Measurements from ENCODE around the gene AFDN. TPM values are rescaled to one million over a fixed set of nuclear protein-coding genes. Genes with fewer than 3 reads are reported as not detected.
A peak's percentile ranks its signal among the peaks of the same experiment; 100 is the strongest.

Gene AFDN
- total and polyA plus RNA-seq, 10 of the 15 experiments (the other 5 are each of a cell fraction or from before 2014, with no cell fraction given) = 5.7 to 68.2 (median 45.1) TPM

- TF ChIP-seq WRNIP1 (IDR thresholded peaks at IDR 0.05; ENCODE audit: borderline replicate concordance, low read depth, low read length) (no peak), CHD4 (IDR thresholded peaks at IDR 0.05) (no peak), PAX5 (IDR thresholded peaks at IDR 0.05; ENCODE audit: borderline replicate concordance, low read depth, low read length) (no peak)
These were observed 29.8 kb downstream of the AFDN start (continued) for GRCh38 chr6:167856474-167856873.

GRCh38 chr6:167856999-167857660, 30.4 kb downstream of the AFDN start:
- H3K27me3 ChIP-seq (replicated peaks in 1 of 2; ENCODE audit: control insufficient read depth in 2 of 2, insufficient read depth in 2 of 2, low read length in 1 of 2) = no peaks in the 10 kb centered on the region
- peaks cover 29% of the 10 kb centered on the region for H3K79me2 ChIP-seq (ENCODE audit: control insufficient read depth, insufficient read depth, low read length)
- H4K20me1 ChIP-seq (ENCODE audit: control insufficient read depth, insufficient read depth) = no peaks in the 10 kb centered on the region
- SMC1A ChIA-PET (ENCODE audit: uncharacterized antibody, unreplicated experiment) = interaction anchor here (1.7 to 8.0 kb wide), 3 partner anchors 13 to 25 kb away, joined by 4 to 58 read pairs (median 22); no protein-coding TSS in a partner anchor
- H3K27ac ChIP-seq (ENCODE audit: control insufficient read depth, insufficient read depth) = peak overlapping the region; percentile 11; the same call in 1 of the 2 replicates
- in situ Hi-C loops (cut with MboI) (no loop called here), intact Hi-C loops (cut with micrococcal nuclease; ENCODE audit: unreplicated experiment) (no loop called here)
- H3K4me3 ChIP-seq = no peak overlapping the region
- CTCF ChIA-PET = interaction anchor here (1.0 to 1.2 kb wide), 2 partner anchors 14 to 17 kb away, joined by 3 read pairs; no protein-coding TSS in a partner anchor
- H3K9ac ChIP-seq (ENCODE audit: control insufficient read depth, insufficient read depth, low read length) = no peak overlapping the region
- no peaks in the 10 kb centered on the region for H3K36me3 ChIP-seq (ENCODE audit: control insufficient read depth in 2 of 2, insufficient read depth in 2 of 2, low read length in 1 of 2)
- H3K9me3 ChIP-seq (replicated peaks; ENCODE audit: control insufficient read depth, insufficient read depth, low read length) = no peaks in the 10 kb centered on the region
- ATAC-seq (peak; percentile 95), FAIRE-seq (no peak), DNase-seq (ENCODE audit: low read depth, low spot score) (peak; percentile 28)
- no peak overlapping the region for H3K4me2 ChIP-seq (ENCODE audit: control insufficient read depth, insufficient read depth)
- no TSS peak for BruUV-seq (replicated peaks)
- H3K4me1 ChIP-seq (ENCODE audit: control insufficient read depth, insufficient read depth, low read length) = no peaks in the 10 kb centered on the region; the same call in 1 of the 2 replicates
- no peak overlapping the region for H2AFZ ChIP-seq (ENCODE audit: control insufficient read depth, low read depth, low read length)
- RAD21 ChIA-PET (ENCODE audit: unreplicated experiment) = interaction anchor here (2.0 kb wide), 1 partner anchor 26 kb away, joined by 5 read pairs; no protein-coding TSS in a partner anchor
- POLR2A ChIA-PET = no interaction called here
- 62% methylated on average over 5 of the region's 5 CpGs for WGBS (ENCODE audit: insufficient coverage, insufficient replicate concordance, low lambda C conversion rate, missing lambda C conversion rate)
- TF ChIP-seq HCFC1 (IDR thresholded peaks at IDR 0.05; ENCODE audit: low read length) = no peak
- peak; percentile 61 for TF ChIP-seq CREM (IDR thresholded peaks at IDR 0.05; ENCODE audit: low read depth)
- TF ChIP-seq CUX1 (IDR thresholded peaks at IDR 0.05; ENCODE audit: insufficient replicate concordance, low read depth, low read length) = no peak
- TF ChIP-seq, protein P1, sequence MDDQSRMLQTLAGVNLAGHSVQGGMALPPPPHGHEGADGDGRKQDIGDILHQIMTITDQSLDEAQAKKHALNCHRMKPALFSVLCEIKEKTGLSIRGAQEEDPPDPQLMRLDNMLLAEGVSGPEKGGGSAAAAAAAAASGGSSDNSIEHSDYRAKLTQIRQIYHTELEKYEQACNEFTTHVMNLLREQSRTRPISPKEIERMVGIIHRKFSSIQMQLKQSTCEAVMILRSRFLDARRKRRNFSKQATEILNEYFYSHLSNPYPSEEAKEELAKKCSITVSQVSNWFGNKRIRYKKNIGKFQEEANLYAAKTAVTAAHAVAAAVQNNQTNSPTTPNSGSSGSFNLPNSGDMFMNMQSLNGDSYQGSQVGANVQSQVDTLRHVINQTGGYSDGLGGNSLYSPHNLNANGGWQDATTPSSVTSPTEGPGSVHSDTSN (IDR thresholded peaks at IDR 0.05; ENCODE audit: insufficient replicate concordance, low read depth, low read length) = no peak
- no peak for TF ChIP-seq SMARCA5 (IDR thresholded peaks at IDR 0.05)
- TF ChIP-seq, protein P2, sequence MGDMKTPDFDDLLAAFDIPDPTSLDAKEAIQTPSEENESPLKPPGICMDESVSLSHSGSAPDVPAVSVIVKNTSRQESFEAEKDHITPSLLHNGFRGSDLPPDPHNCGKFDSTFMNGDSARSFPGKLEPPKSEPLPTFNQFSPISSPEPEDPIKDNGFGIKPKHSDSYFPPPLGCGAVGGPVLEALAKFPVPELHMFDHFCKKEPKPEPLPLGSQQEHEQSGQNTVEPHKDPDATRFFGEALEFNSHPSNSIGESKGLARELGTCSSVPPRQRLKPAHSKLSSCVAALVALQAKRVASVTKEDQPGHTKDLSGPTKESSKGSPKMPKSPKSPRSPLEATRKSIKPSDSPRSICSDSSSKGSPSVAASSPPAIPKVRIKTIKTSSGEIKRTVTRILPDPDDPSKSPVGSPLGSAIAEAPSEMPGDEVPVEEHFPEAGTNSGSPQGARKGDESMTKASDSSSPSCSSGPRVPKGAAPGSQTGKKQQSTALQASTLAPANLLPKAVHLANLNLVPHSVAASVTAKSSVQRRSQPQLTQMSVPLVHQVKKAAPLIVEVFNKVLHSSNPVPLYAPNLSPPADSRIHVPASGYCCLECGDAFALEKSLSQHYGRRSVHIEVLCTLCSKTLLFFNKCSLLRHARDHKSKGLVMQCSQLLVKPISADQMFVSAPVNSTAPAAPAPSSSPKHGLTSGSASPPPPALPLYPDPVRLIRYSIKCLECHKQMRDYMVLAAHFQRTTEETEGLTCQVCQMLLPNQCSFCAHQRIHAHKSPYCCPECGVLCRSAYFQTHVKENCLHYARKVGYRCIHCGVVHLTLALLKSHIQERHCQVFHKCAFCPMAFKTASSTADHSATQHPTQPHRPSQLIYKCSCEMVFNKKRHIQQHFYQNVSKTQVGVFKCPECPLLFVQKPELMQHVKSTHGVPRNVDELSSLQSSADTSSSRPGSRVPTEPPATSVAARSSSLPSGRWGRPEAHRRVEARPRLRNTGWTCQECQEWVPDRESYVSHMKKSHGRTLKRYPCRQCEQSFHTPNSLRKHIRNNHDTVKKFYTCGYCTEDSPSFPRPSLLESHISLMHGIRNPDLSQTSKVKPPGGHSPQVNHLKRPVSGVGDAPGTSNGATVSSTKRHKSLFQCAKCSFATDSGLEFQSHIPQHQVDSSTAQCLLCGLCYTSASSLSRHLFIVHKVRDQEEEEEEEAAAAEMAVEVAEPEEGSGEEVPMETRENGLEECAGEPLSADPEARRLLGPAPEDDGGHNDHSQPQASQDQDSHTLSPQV (IDR thresholded peaks at IDR 0.05) = no peak
- 0 out of 2 replicates have a peak, but pooled peaks have one; percentile 29 for TF ChIP-seq EED (IDR thresholded peaks at IDR 0.05; ENCODE audit: low read depth)
- TF ChIP-seq, protein P3, sequence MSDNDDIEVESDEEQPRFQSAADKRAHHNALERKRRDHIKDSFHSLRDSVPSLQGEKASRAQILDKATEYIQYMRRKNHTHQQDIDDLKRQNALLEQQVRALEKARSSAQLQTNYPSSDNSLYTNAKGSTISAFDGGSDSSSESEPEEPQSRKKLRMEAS (IDR thresholded peaks at IDR 0.05; ENCODE audit: low read depth, low read length) = no peak

Measured in GM12878 (cell line).